WTC11 (cell line): ENCODE data around the gene LDLRAD4.

Source experiments
- ATF2 ChIP-seq: sonication (generic); formaldehyde crosslinking; IDR thresholded peaks from 2 replicates; pipeline ENCODE4 v1.8.1; 2022; ENCODE audit warnings: low read depth, missing genetic modification reagents, borderline replicate concordance
- E2F1 ChIP-seq: sonication (generic); formaldehyde crosslinking; IDR thresholded peaks from 2 replicates; pipeline ENCODE4 v1.8.0; 2022; ENCODE audit warnings: mild to moderate bottlenecking, missing genetic modification reagents
- ELF4 ChIP-seq: sonication (generic); formaldehyde crosslinking; IDR thresholded peaks from 2 replicates; pipeline ENCODE4 v1.8.1; 2022; ENCODE audit warnings: low read depth, mild to moderate bottlenecking, moderate library complexity, missing genetic modification reagents
- ETV6 ChIP-seq: sonication (generic); formaldehyde crosslinking; IDR thresholded peaks from 2 replicates; pipeline ENCODE4 v1.8.1; 2022; ENCODE audit warnings: mild to moderate bottlenecking, missing genetic modification reagents
- NFYB ChIP-seq: sonication (generic); formaldehyde crosslinking; conservative IDR thresholded peaks from 2 replicates; pipeline ENCODE4 v1.8.0; 2022; ENCODE audit warnings: low read depth, missing genetic modification reagents
- SP1 ChIP-seq: sonication (generic); formaldehyde crosslinking; conservative IDR thresholded peaks from 2 replicates; pipeline ENCODE4 v1.8.1; 2022; ENCODE audit warnings: missing genetic modification reagents
- USF2 ChIP-seq: sonication (generic); formaldehyde crosslinking; IDR thresholded peaks from 2 replicates; pipeline ENCODE4 v1.8.1; 2023; ENCODE audit warnings: mild to moderate bottlenecking, missing genetic modification reagents, moderate library complexity
- ZMAT4 ChIP-seq: fragments of 250-450 bp; sonication (Bioruptor Pico); IDR thresholded peaks from 2 replicates; pipeline ENCODE4 v1.9.0; 2021; ENCODE audit warnings: mild to moderate bottlenecking
- ZNF416 ChIP-seq: fragments of 250-450 bp; sonication (Bioruptor Pico); IDR thresholded peaks from 2 replicates; pipeline ENCODE4 v1.9.0; 2021; ENCODE audit warnings: mild to moderate bottlenecking, inconsistent platforms
- TF ChIP-seq, protein P1 (sequence below): sonication (generic); formaldehyde crosslinking; IDR thresholded peaks from 2 replicates; pipeline ENCODE4 v1.8.0; 2022; ENCODE audit warnings: mild to moderate bottlenecking, missing genetic modification reagents
- TF ChIP-seq, protein P2 (sequence below): fragments of 200-600 bp; IDR thresholded peaks from 2 replicates; pipeline ENCODE4 v1.8.0; 2022; ENCODE audit warnings: antibody characterized with exemption
- TF ChIP-seq, protein P3 (sequence below): sonication (generic); formaldehyde crosslinking; IDR thresholded peaks from 2 replicates; pipeline ENCODE4 v1.8.1; 2023; ENCODE audit warnings: mild to moderate bottlenecking, moderate library complexity, missing genetic modification reagents
- TF ChIP-seq, protein P4 (sequence below): fragments of 250-450 bp; sonication (Bioruptor Pico); IDR thresholded peaks from 2 replicates; pipeline ENCODE4 v1.9.0; 2021; ENCODE audit warnings: moderate library complexity, mild to moderate bottlenecking, inconsistent platforms, borderline replicate concordance
- TF ChIP-seq, protein P5 (sequence below): sonication (generic); formaldehyde crosslinking; IDR thresholded peaks from 2 replicates; pipeline ENCODE4 v1.8.0; 2022; ENCODE audit warnings: mild to moderate bottlenecking, missing genetic modification reagents

DNA sequence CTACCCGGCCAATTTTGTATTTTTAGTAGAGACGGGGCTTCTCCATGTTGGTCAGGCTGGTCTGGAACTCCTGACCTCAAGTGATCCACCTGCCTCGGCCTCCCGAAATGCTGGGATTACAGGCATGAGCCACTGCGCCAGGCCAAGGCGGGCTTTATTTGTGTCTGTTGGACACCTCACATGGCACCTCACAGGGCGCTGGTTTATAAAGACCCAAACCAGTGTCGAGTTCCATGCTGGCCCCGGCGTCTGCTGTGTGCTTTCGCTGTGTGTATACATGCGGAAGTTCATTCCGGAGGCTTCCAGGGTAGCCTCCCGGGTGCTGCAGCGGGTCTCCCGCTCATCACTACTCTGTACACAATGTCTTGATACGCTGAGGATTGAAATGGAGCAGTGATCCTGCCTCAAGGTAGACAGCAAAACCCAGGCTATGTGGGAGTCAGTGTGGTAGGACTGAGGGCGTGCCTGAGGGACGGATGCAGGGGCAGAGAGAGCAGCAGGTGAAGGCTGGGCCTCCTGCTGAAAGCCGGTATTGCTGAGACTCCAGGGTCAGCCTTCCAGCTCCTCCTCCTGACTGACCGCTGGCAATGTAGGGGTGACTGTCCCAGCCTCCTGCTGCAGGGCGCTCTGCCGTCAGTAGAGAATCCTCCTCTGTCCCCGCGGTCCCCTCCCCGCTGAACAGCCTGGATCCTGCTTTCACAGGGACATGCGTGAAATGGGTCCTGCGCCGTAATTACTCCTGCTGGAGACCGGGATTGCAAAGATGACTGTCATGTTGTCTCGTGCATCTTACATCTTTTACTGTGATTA, 22.7 kb downstream of the LDLRAD4 start:
- TF ChIP-seq, protein P1, sequence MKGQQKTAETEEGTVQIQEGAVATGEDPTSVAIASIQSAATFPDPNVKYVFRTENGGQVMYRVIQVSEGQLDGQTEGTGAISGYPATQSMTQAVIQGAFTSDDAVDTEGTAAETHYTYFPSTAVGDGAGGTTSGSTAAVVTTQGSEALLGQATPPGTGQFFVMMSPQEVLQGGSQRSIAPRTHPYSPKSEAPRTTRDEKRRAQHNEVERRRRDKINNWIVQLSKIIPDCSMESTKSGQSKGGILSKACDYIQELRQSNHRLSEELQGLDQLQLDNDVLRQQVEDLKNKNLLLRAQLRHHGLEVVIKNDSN (CRISPR knock-in tag): no peak
- TF ChIP-seq, protein P2, sequence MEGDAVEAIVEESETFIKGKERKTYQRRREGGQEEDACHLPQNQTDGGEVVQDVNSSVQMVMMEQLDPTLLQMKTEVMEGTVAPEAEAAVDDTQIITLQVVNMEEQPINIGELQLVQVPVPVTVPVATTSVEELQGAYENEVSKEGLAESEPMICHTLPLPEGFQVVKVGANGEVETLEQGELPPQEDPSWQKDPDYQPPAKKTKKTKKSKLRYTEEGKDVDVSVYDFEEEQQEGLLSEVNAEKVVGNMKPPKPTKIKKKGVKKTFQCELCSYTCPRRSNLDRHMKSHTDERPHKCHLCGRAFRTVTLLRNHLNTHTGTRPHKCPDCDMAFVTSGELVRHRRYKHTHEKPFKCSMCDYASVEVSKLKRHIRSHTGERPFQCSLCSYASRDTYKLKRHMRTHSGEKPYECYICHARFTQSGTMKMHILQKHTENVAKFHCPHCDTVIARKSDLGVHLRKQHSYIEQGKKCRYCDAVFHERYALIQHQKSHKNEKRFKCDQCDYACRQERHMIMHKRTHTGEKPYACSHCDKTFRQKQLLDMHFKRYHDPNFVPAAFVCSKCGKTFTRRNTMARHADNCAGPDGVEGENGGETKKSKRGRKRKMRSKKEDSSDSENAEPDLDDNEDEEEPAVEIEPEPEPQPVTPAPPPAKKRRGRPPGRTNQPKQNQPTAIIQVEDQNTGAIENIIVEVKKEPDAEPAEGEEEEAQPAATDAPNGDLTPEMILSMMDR: no peak
- TF ChIP-seq, protein P3, sequence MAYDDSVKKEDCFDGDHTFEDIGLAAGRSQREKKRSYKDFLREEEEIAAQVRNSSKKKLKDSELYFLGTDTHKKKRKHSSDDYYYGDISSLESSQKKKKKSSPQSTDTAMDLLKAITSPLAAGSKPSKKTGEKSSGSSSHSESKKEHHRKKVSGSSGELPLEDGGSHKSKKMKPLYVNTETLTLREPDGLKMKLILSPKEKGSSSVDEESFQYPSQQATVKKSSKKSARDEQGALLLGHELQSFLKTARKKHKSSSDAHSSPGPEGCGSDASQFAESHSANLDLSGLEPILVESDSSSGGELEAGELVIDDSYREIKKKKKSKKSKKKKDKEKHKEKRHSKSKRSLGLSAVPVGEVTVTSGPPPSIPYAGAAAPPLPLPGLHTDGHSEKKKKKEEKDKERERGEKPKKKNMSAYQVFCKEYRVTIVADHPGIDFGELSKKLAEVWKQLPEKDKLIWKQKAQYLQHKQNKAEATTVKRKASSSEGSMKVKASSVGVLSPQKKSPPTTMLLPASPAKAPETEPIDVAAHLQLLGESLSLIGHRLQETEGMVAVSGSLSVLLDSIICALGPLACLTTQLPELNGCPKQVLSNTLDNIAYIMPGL (CRISPR knock-in tag): no peak
- TF ChIP-seq E2F1 (CRISPR knock-in tag) (no peak), ZMAT4 (no peak), ZNF416 (CRISPR knock-in tag) (no peak), NFYB (CRISPR knock-in tag) (no peak), SP1 (CRISPR knock-in tag) (no peak), USF2 (CRISPR knock-in tag) (no peak), ETV6 (no peak), ELF4 (no peak), ATF2 (CRISPR knock-in tag) (no peak)
- TF ChIP-seq, protein P4, sequence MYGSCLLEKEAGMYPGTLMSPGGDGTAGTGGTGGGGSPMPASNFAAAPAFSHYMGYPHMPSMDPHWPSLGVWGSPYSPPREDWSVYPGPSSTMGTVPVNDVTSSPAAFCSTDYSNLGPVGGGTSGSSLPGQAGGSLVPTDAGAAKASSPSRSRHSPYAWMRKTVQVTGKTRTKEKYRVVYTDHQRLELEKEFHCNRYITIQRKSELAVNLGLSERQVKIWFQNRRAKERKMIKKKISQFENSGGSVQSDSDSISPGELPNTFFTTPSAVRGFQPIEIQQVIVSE (CRISPR knock-in tag): no peak
- TF ChIP-seq, protein P5, sequence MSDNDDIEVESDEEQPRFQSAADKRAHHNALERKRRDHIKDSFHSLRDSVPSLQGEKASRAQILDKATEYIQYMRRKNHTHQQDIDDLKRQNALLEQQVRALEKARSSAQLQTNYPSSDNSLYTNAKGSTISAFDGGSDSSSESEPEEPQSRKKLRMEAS (CRISPR knock-in tag): no peak
